K562 (cell line): Measurements from ENCODE around the gene CTDNEP1. TPM values are rescaled to one million over a fixed set of nuclear protein-coding genes. Genes with fewer than 3 reads are reported as not detected.

Source experiments
- ATAC-seq: fragments of 200-7000 bp; cut with Tn5 transposase; 3 replicates; pipeline ENCODE4 v1.9.1; 2020; ENCODE audit warnings: moderate library complexity
- BruUV-seq: library from RNA; stranded (reverse); fragments of 400-500 nt; replicated peaks from 2 replicates; lab custom pipeline; 2021; lab: Mats Ljungman, UMichigan
- CTCF ChIA-PET: fragments of 300-600 bp; formaldehyde crosslinking; extraction: SDS; loops from one replicate; lab custom pipeline; 2021; ENCODE audit warnings: low intra/inter-chr PET ratio; lab: Yijun Ruan, JAX
- POLR2A ChIA-PET: fragments of 300-600, 350-650 bp; sonication (Branson Sonifier 250); formaldehyde crosslinking; extraction: SDS; loops from one replicate; lab custom pipeline; 2021; ENCODE audit warnings: antibody characterized with exemption, inconsistent platforms; lab: Yijun Ruan, JAX
- DNase-seq, 4 experiments: peaks; one replicate each; pipeline versions ENCODE4 v3.0.0 to v3.0.0-alpha.2; 2011 to 2018; ENCODE audit warnings: low spot score in 3 of 4, mixed read lengths in 3 of 4; ENCODE audit errors: extremely low read depth in 1 of 4
- FAIRE-seq: peaks from 2 replicates; lab custom pipeline; 2011; peaks lifted over from hg19 to GRCh38; lab: Jason Lieb, UNC
- H2AFZ ChIP-seq: 2 replicates; pipeline ENCODE4 v1.6.0; 2011; ENCODE audit warnings: low read depth, low read length, control low read depth, inconsistent platforms
- H3K27ac ChIP-seq: fragments of 200-600 bp; 3 replicates; pipeline ENCODE4 v1.8.0; 2011; ENCODE audit warnings: low read depth, mild to moderate bottlenecking, control low read depth, inconsistent platforms, low read length, moderate library complexity, mixed read lengths; ENCODE audit errors: extremely low read depth
- H3K27me3 ChIP-seq, 2 experiments: fragments of 300-600 bp in 1 of 2; 2 replicates in 1 of 2; 3 replicates in 1 of 2; pipeline versions ENCODE4 v1.6.0 to v1.8.0; 2011; ENCODE audit warnings: inconsistent platforms in 2 of 2, low read length in 2 of 2, mild to moderate bottlenecking in 1 of 2, mixed read lengths in 1 of 2, moderate library complexity in 1 of 2; ENCODE audit not compliant: control insufficient read depth in 2 of 2, insufficient read depth in 2 of 2
- H3K36me3 ChIP-seq: fragments of 300-600 bp; 3 replicates; pipeline ENCODE4 v1.8.0; 2011; ENCODE audit warnings: mild to moderate bottlenecking, low read length, inconsistent platforms; ENCODE audit not compliant: control insufficient read depth, insufficient read depth
- H3K4me1 ChIP-seq, 2 experiments: fragments of 200-600 bp in 1 of 2; replicated peaks in 1 of 2; 2 replicates in 1 of 2; 3 replicates in 1 of 2; pipeline versions ENCODE4 v1.5.1 to v1.8.0; 2011; ENCODE audit warnings: inconsistent platforms in 2 of 2, low read length in 2 of 2, mild to moderate bottlenecking in 1 of 2, mixed read lengths in 1 of 2, moderate library complexity in 1 of 2; ENCODE audit not compliant: control insufficient read depth in 2 of 2, insufficient read depth in 2 of 2
- H3K4me2 ChIP-seq: 2 replicates; pipeline ENCODE4 v1.6.1; 2011; ENCODE audit warnings: low read length, control low read depth, inconsistent platforms, mixed read lengths; ENCODE audit not compliant: insufficient read depth
- H3K4me3 ChIP-seq: fragments of 200-600 bp; sonication (generic), shearing (Covaris generic); 2 replicates; pipeline ENCODE4 v1.5.1; 2016; ENCODE audit warnings: control low read depth, inconsistent platforms
- H3K79me2 ChIP-seq: fragments of 200-600 bp; 3 replicates; pipeline ENCODE4 v1.8.0; 2011; ENCODE audit warnings: low read length, inconsistent platforms; ENCODE audit not compliant: control insufficient read depth, insufficient read depth
- H3K9ac ChIP-seq, 2 experiments: 2 replicates each; pipeline versions ENCODE4 v1.6.0 to v1.6.1; 2011; ENCODE audit warnings: low read depth in 2 of 2, low read length in 2 of 2, control low read depth in 1 of 2, inconsistent platforms in 1 of 2, mild to moderate bottlenecking in 1 of 2, mixed read lengths in 1 of 2; ENCODE audit not compliant: insufficient read depth in 1 of 2
- H3K9me1 ChIP-seq: one replicate; pipeline ENCODE4 v1.6.0; 2011; ENCODE audit warnings: inconsistent platforms, mild to moderate bottlenecking, low read length, moderate library complexity; ENCODE audit not compliant: control insufficient read depth, insufficient read depth
- H3K9me3 ChIP-seq: replicated peaks from 2 replicates; pipeline ENCODE4 v1.5.1; 2011; ENCODE audit warnings: low read depth, low read length, inconsistent platforms; ENCODE audit not compliant: control insufficient read depth, insufficient read depth
- H4K20me1 ChIP-seq: replicated peaks from 2 replicates; pipeline ENCODE4 v1.6.1; 2011; ENCODE audit warnings: low read length, inconsistent platforms, mixed read lengths; ENCODE audit not compliant: control insufficient read depth, insufficient read depth
- SUPT5H ChIP-seq: fragments of 450-650 bp; IDR thresholded peaks from 2 replicates; pipeline ENCODE4 v1.6.1; 2016
- ZNF668 ChIP-seq: fragments of 250-450 bp; sonication (Bioruptor Pico); IDR thresholded peaks from 2 replicates; pipeline ENCODE4 v1.8.0; 2022; ENCODE audit warnings: mild to moderate bottlenecking, inconsistent platforms
- WGBS: fragments of 100-300 bp; shearing (Covaris generic); methylation state at CpG from one replicate; pipeline ENCODE4 v1.1.6; 2016; ENCODE audit warnings: low coverage, mixed read lengths; ENCODE audit not compliant: insufficient coverage; ENCODE audit errors: missing lambda C conversion rate; 5-methylcytosine and 5-hydroxymethylcytosine counted together
- in situ Hi-C: fragments of 300-500 bp; cut with MboI; formaldehyde crosslinking; loops from 4 replicates; pipeline ENCODE4 v1.15.0; 2018; ENCODE audit warnings: inconsistent platforms, mixed read lengths
- intact Hi-C: fragments of 100-400 bp; cut with micrococcal nuclease; formaldehyde crosslinking; loops from 2 replicates; pipeline ENCODE4 v1.14.2; 2022
- polyA plus RNA-seq, 8 experiments: library from polyadenylated mRNA; depleted of rRNA in 4 of 8; stranded (reverse) in 5 of 8; unstranded in 3 of 8; fragments of >200 nt; fragmentation: Nextera tagmentation in 2 of 8; fragmentation: Illumina TruSeq in 1 of 8; extraction: Ambion mirVana in 2 of 8; extraction: Trizol in 1 of 8; gene quantifications; 2 replicates each; pipeline versions ENCODE4 v1.2.1 to v1.2.3, GENCODE V29; 2011 to 2014; ENCODE audit warnings: inconsistent platforms in 1 of 8, missing spikeins in 1 of 8
- total RNA-seq, 7 experiments: library from RNA; depleted of rRNA in 6 of 7; stranded (reverse); fragments of >200 nt in 6 of 7; fragmentation: Illumina TruSeq in 2 of 7; extraction: Trizol in 2 of 7; gene quantifications; 2 replicates each; pipeline versions ENCODE4 v1.2.1 to v1.2.3, GENCODE V29; 2011 to 2021; ENCODE audit warnings: low replicate concordance in 1 of 7
- TF ChIP-seq, protein P1 (sequence below): sonication (generic); formaldehyde crosslinking; IDR thresholded peaks from 2 replicates; pipeline ENCODE4 v1.8.0; 2022; ENCODE audit warnings: missing genetic modification reagents, mild to moderate bottlenecking, borderline replicate concordance

The CTDNEP1 gene
- total and polyA plus RNA-seq, 9 of the 15 experiments (the other 6 are each of a cell fraction or from before 2014, with no cell fraction given), result 10.7 to 150 (median 28.5) TPM

DNA sequence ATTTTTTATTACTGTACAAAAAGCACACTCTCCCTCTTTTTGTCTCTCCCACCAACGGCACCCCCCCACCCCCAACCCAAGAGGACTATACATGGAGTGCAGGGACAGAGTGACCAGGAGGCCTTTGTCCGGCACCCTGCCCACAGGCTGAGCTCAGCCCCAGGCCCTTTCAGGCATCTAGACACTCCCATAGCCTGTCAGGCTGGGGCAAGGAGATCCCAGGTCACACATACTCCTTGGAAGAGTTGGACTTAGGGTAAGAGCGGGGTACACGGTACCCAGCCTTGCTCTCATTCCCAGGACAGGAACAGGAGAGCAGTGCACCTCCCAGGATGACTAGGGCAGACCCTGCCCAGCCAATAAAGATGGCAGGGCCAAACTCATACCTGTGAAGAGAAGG lies 8.6 kb upstream of the CTDNEP1 start:
- H3K79me2 ChIP-seq, result no peaks in the 10 kb centered on the region
- no peak overlapping the region for H3K4me2 ChIP-seq
- H3K36me3 ChIP-seq, result peaks cover 47% of the 10 kb centered on the region; the same call in 2 of the 3 replicates
- no peaks in the 10 kb centered on the region for H3K9me1 ChIP-seq
- POLR2A ChIA-PET, result interaction anchor here (0.6 to 1.6 kb wide), 4 partner anchors 9 to 651 kb away, joined by 3 to 10 read pairs (median 4); partner anchors contain the start of genes CTDNEP1 and GABARAP
- TF ChIP-seq ZNF668 (CRISPR knock-in tag) (no peak), SUPT5H (0 out of 2 replicates have a peak, but pooled peaks have one; percentile 46)
- ATAC-seq, result no peak
- H3K27me3 ChIP-seq, result no peaks in the 10 kb centered on the region
- intact Hi-C loops, result no loop called here
- no peaks in the 10 kb centered on the region for H3K9me3 ChIP-seq
- H4K20me1 ChIP-seq, result no peaks in the 10 kb centered on the region
- no peak overlapping the region for H3K4me3 ChIP-seq
- no peak overlapping the region; a peak in 1 of 4 replicates for H3K9ac ChIP-seq
- no peak for DNase-seq
- no peak for FAIRE-seq
- peaks cover 10 to 35% of the 10 kb centered on the region in 2 experiments; a peak in 4 of 5 replicates for H3K4me1 ChIP-seq
- in situ Hi-C loops, result no loop called here
- no peak overlapping the region for H3K27ac ChIP-seq
- BruUV-seq, result no TSS peak
- WGBS, result 100% methylated on average over 2 of the region's 4 CpGs
- CTCF ChIA-PET, result no interaction called here
- H2AFZ ChIP-seq, result no peak overlapping the region

DNA sequence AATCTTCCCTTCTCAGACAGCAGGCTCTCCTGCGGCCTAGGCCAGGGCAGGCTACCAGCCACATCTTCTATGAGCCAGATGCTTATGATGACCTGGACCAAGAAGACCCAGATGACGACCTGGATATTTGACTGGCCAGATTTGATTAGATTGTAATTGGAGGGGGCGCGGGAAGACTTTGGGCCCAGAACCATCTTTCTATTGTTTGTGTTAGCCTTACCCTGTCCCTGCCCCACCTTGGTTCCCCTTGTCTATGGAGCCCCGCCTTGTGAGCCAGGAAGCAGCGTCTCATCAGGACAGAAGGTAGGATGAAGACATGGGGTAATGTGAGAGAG lies 8.0 kb upstream of the CTDNEP1 start:
- H3K27me3 ChIP-seq, result no peaks in the 10 kb centered on the region
- H2AFZ ChIP-seq, result no peak overlapping the region
- no peak overlapping the region for H3K9ac ChIP-seq
- H4K20me1 ChIP-seq, result no peaks in the 10 kb centered on the region
- no peak for ATAC-seq
- no peaks in the 10 kb centered on the region for H3K9me3 ChIP-seq
- FAIRE-seq, result no peak
- H3K36me3 ChIP-seq, result peaks cover 52% of the 10 kb centered on the region; the same call in 2 of the 3 replicates
- peaks cover 8 to 35% of the 10 kb centered on the region in 2 experiments; a peak in 4 of 5 replicates for H3K4me1 ChIP-seq
- no peaks in the 10 kb centered on the region for H3K79me2 ChIP-seq
- WGBS, result 91% methylated on average over 6 of the region's 6 CpGs
- no peak overlapping the region for H3K4me2 ChIP-seq
- no TSS peak for BruUV-seq
- DNase-seq, result no peak
- H3K27ac ChIP-seq, result no peak overlapping the region
- no peaks in the 10 kb centered on the region for H3K9me1 ChIP-seq
- CTCF ChIA-PET, result no interaction called here
- TF ChIP-seq, protein P1, sequence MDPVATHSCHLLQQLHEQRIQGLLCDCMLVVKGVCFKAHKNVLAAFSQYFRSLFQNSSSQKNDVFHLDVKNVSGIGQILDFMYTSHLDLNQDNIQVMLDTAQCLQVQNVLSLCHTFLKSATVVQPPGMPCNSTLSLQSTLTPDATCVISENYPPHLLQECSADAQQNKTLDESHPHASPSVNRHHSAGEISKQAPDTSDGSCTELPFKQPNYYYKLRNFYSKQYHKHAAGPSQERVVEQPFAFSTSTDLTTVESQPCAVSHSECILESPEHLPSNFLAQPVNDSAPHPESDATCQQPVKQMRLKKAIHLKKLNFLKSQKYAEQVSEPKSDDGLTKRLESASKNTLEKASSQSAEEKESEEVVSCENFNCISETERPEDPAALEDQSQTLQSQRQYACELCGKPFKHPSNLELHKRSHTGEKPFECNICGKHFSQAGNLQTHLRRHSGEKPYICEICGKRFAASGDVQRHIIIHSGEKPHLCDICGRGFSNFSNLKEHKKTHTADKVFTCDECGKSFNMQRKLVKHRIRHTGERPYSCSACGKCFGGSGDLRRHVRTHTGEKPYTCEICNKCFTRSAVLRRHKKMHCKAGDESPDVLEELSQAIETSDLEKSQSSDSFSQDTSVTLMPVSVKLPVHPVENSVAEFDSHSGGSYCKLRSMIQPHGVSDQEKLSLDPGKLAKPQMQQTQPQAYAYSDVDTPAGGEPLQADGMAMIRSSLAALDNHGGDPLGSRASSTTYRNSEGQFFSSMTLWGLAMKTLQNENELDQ (CRISPR knock-in tag), result no peak
- in situ Hi-C loops, result no loop called here
- intact Hi-C loops, result no loop called here
- no peak overlapping the region for H3K4me3 ChIP-seq
- POLR2A ChIA-PET, result interaction anchor here (0.6 to 1.6 kb wide), 4 partner anchors 8 to 651 kb away, joined by 3 to 10 read pairs (median 4); partner anchors contain the start of genes CTDNEP1 and GABARAP
